NCI-H2107 treated with DMSO at 0.1 percent for 48 hours (cell line): ENCODE data around the gene APLP1.
"Not testable (repeated sequence)": the region's sequence is repeated elsewhere in the genome, so short reads cannot be mapped to it uniquely, and the experiment has no call there.

Experiments
- DNase-seq: peaks from one replicate; lab custom pipeline; 2025; ENCODE audit not compliant: unreplicated experiment; lab: John Stamatoyannopoulos, UW

APLP1 gene

GRCh38 chr19:35868172-35868822 is at the start of gene APLP1:
Gene APLP1, plus strand, starts transcription at chr19:35868574. Its CDS starts 63 bp downstream, at chr19:35868637.
- DNase-seq, result peak; percentile 20

GRCh38 chr19:35822579-35822978 is 45.8 kb upstream of the APLP1 start:
- no peak for DNase-seq

DNA sequence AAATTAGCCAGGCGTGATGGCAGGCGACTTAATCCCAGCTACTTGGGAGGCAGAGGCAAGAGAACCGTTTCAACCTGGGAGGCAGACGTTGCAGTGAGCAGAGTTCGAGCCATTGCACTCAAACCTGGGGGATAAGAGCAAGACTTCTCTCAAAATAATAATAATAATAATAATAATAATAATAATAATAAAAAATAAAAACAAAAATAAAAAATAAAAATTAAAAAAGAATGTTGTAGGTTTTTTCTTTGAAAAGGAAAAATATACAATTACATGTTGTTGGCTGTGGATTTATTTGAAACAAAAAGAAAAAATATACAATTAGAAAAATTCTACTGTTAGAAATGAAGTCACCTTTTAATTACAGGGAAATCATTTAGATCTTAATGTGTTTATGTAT is 44.2 kb upstream of the APLP1 start:
- DNase-seq, result no peak

DNA sequence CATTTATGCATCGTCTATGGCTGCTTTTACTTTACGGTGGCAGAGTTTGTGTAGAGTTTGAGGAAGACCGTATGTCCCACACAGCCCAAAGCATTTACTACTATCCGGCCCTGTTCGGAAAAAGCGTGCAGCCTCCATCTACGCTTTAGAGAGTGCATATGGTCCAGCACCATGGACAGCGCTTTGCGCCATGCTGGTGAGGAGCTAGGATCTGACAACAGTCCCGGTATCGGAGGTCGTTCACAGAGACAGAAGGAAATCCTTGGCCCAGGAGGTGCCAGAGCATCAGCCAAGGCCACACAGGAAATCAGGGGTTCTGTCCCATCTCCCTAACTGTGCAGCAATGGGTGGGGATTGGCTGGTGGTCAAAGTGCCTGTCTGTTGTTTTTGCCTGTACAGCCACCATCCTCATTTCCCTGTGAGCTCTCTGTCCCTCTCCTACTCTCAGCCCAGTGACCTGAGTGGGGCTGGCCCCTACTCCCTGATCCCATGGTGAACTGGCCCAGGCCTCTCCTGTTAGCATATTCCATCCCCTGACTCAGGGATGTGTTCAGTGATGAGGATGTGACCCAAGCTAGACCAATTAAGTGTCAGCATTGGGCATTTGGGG is 39.6 kb upstream of the APLP1 start:
- DNase-seq, result no peak

DNA sequence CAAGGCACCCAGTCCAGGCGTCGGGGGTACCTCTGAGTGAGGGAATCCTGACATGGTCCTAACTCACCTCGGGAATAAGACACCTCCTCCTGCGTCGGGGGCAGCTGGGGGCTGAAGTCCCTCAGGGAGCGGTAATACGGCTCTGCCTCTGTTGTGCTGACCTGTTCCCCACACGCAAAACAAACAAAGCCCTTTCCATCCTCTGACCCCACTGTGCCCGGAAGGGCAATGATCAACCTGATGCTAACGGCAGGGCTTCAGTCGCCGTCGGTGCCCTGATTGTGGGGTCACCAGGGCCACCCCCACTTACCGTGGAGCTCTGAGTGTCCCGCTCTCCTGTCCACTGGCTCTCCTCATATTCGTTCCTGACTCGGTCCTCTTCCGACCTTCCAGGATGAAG is 37.4 kb upstream of the APLP1 start:
- DNase-seq, result no peak

DNA sequence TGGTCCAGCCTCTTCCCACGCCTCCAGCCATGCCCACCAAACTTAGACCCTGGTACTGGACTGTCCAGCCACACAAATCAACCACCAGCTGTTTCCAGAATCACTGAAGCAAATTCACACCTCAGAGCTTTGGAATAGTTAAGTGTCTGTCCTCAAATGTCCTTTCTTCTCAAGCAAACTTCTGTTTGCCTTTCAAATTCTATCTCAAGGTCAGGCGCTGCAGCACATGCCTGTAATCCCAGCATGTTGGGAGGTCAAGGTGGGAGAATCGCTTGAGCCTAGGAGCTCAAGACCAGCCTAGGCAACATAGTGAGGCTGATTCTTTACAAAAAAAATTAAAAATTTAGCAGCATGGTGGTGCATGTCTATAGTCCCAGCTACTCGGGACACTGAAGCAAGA is 36.3 kb upstream of the APLP1 start:
- no peak for DNase-seq

DNA sequence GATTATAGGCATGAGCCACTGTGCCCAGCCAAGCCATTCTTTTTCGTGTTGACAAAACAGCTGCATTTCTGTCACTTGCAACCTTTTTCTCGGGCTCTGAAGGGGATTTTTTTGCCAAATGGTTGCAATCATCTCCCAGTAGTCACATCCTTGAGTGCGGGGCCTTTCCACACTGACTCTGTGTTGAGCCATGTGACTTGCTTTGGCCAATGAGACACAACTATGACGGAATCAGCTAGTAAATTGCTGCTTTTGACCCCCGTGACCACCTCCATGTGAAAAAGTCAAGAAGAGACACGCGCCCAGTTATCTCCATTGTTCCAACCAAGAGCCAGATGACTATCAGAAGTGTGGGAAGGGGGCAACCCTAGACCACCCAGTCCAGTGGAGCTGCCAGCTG is 34.4 kb upstream of the APLP1 start:
- DNase-seq, result no peak

DNA sequence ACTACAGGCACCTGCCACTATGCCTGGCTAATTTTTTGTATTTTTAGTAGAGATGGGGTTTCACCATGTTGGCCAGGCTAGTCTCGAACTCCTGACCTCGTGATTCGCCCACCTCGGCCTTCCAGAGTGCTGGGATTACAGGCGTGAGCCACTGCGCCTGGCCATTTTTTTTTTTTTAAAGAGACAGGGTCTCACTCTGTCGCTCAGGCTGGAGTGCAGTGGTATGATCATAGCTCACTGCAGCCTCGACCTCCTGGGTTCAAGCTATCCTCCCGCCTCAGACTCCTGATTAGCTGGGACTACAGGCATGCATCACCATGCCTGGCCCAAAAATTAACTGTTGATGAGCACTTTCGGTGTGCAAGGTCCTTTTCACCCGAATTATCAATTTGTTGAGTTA is 32.3 kb upstream of the APLP1 start:
- DNase-seq, result not testable (repeated sequence)

DNA sequence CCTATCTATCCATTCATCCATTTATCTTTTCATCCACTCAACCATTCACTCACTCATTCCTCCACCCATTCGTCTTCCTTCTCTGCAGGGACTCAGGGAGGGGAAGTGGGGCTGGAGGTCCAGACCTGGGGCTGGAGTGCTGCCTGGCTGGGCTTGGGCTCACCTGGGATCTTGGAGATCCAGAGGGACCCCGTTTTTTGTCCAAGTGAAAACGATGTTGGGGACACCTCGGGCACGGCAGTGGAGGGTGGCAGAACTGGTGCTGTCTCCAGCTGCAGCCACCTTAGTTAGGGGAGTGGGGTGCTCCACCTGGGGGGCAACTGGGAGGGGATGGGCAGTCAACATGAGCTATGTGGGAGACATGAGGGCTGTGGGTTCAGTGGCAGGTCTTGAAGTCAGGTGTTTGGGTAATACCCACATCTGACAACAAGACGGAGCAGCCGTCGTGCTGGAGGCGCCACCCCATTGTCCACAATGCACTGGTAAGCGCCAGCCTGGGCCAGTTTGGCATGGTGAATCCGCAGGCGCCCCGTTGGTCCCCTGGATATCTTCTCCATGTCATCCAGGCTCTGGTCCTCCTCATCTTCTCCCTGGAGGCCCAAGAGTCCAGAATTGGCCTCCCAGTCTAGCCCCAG is 26.3 kb upstream of the APLP1 start:
- DNase-seq, result no peak

GRCh38 chr19:35842666-35843272 is 25.6 kb upstream of the APLP1 start:
- no peak for DNase-seq

- no peak for DNase-seq
These were observed 24.5 kb upstream of the APLP1 start for GRCh38 chr19:35843676-35844481.

DNA sequence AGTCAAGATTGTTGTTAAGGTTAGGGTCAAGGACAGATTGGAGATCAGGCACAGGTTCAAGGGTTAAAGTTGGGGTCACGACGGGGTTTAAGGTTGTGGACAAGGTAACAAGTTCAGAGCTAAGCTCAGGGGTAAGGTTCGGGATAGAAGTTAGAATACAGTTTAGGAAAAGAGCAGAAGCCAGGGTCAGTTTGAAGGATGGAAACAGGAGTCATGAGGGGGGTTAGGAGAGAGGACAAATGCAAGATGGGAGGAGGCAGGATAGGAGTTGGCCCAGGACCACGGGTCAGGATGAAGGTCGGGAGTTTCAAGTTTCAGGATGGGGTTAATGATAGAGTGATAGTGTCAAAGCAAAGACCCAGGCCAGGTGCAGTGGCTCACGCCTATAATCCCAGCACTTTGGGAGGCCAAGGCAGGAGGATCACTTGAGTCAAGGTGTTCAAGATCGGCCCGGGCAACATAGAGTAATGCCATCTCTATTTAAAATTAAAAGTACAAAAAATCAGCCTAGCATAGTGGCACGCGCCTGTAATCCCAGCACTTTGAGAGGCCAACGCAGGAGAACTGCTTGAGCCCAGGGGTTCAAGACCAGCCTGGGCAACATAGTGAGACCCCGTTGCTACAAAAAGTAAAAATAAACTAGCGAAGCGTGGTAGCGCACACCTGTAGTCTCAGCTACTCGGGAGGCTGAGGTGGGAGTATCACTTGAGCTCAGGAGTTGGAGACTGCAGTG is 23.7 kb upstream of the APLP1 start:
- DNase-seq, result no peak

- DNase-seq, result no peak
These were observed 22.9 kb upstream of the APLP1 start for GRCh38 chr19:35845215-35846037.

DNA sequence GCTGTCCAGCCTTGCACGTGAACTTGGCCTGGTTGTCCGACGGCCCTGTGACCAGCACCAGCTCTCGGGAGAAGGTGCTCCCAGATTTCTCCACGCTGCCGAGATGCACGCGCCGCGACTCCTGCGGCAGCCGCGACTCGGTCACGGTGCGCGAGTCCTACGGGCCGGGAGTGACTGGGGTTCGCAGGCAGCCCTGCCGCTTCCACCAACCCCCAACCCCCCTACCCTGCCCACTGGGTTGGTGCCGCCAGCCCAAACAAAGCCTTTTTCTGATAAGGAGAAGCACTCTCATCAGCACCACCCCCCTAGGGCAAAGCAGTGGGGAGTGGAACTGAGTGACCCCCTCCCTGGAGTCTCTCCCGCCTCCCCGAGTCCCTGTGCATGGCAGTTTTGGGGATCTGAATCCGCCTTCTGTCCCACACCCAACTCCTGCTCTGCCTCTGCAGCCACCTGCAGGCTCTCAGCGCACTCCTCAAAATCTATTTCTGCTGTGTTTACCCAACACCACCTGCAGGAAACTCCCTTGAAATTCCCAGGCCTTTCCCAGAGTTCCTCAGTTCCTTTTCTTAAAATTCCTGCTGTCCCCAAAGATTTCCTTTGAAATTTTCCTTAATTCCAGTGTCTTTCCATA is 22.2 kb upstream of the APLP1 start:
- DNase-seq, result peak; percentile 24

GRCh38 chr19:35847911-35848310 is 20.5 kb upstream of the APLP1 start:
- no peak for DNase-seq

DNA sequence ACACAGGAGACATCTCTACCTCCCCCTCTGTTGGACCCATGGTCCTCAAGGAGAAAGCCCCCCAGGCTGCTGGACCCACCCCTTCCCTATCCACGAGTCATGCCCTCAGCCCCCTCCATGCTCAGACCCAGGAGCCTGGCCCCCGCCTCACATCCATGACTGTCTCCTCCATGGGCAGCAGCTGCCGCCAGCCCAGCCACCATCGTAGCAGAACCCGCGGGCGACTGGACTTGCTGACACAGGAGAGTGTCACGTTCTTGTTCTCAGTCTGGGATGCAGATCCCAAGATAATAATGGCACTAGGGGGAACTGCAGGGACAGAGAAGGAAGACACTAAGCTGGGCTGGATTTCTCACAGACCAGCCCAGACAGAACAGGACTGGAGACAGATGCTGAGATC is 19.9 kb upstream of the APLP1 start:
- DNase-seq, result no peak

- DNase-seq, result no peak
These were observed 19.4 kb upstream of the APLP1 start for GRCh38 chr19:35848919-35849505.

DNA sequence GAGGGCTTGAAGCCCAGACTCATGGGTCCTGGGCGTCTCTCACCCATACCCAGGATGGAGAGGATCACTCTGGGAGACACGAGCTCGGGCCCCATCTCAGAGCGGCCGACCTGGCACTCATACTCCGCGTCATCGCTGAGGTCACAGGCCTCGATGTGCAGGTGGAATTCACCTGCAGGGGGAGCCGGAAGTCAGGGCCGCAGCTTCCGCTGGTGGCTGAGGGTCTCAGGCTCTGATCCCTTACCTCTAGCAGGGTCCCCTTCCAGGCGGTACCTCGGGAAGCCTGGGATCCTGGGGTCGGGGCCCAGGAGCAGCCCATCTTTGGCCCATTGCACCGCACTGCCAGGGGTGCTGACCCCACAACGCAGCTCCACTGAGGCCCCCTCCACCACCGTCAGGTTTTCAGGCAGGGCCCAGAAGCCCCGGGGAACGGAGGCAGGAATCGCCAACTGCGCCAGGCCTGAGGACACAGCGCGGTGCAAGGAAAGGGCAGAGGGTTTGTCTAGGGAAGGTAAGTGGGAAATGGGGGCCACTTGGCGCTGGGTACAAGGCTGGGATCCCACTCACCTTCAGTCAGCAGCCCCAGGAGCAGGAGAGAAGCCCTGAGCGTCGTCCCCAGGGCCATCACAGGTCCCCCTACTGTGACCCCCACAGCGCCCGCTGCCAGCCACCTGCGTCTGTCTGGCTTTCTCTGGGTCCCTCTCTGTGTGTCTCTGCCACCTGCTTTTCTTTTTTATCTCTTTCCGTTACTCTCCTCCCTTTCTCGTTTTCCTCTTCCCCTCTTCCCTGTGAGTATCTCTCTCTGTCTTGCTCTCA is 17.0 kb upstream of the APLP1 start:
- no peak for DNase-seq
